ENCODE measurements around the gene SLC24A3. TPM values are rescaled to one million over a fixed set of nuclear protein-coding genes. Genes with fewer than 3 reads are reported as not detected.

Gene SLC24A3
- total and polyA plus RNA-seq, 2 experiments from 2014 or later, result 0.81 to 2.5 TPM

GRCh38 chr20:19275630-19276071, 63.2 kb downstream of the SLC24A3 start:
- Mint-ChIP-seq H3K9me3 (no peaks in the 10 kb centered on the region), H3K4me1 (peaks cover 3% of the 10 kb centered on the region; the same call in 2 of the 3 replicates), H3K27me3 (ENCODE audit: insufficient read depth, low read depth, poor library complexity) (peaks cover 8% of the 10 kb centered on the region), H3K36me3 (ENCODE audit: low read depth) (no peaks in the 10 kb centered on the region), H3K27ac (no peak overlapping the region; the same call in 1 of the 2 replicates), H3K4me3 (no peak overlapping the region)
- no peak overlapping the region for H3K4me2 ChIP-seq
- no peaks in the 10 kb centered on the region for H3K4me1 ChIP-seq (ENCODE audit: insufficient read depth)
- no peak overlapping the region for H2AFZ ChIP-seq
- H3K27ac ChIP-seq (ENCODE audit: low read depth), result no peak overlapping the region
- no peaks in the 10 kb centered on the region for H4K20me1 ChIP-seq (replicated peaks; ENCODE audit: insufficient read depth)
- H3K4me3 ChIP-seq, result no peak overlapping the region
- no peaks in the 10 kb centered on the region for H3K79me2 ChIP-seq (replicated peaks; ENCODE audit: insufficient read depth)
- ATAC-seq, result no peak
- no peak for TF ChIP-seq ZNF462 (CRISPR knock-in tag; IDR thresholded peaks at IDR 0.05)
- no peak for TF ChIP-seq POLR2AphosphoS5 (IDR thresholded peaks at IDR 0.05; ENCODE audit: low read depth)
- no peak for TF ChIP-seq STAT1 (IDR thresholded peaks at IDR 0.05; ENCODE audit: unreplicated experiment)
- no peak for TF ChIP-seq REST (IDR thresholded peaks at IDR 0.05; ENCODE audit: unreplicated experiment)
- TF ChIP-seq CREB1 (CRISPR knock-in tag; IDR thresholded peaks at IDR 0.05; ENCODE audit: low read depth), result no peak
- no peak for TF ChIP-seq EZH2 (IDR thresholded peaks at IDR 0.05; ENCODE audit: low read depth, unreplicated experiment)
- TF ChIP-seq EZH2phosphoT487 (IDR thresholded peaks at IDR 0.05; ENCODE audit: unreplicated experiment), result no peak
- TF ChIP-seq ZNF114 (CRISPR knock-in tag; IDR thresholded peaks at IDR 0.05), result no peak
- TF ChIP-seq ZNF331 (CRISPR knock-in tag; IDR thresholded peaks at IDR 0.05; ENCODE audit: low read depth), result no peak
- no peak for TF ChIP-seq ETS1 (IDR thresholded peaks at IDR 0.05)
- no peak for TF ChIP-seq CTCF (conservative IDR thresholded peaks at IDR 0.05; ENCODE audit: low read depth in 2 of 2)
- no peaks in the 10 kb centered on the region for H3K36me3 ChIP-seq (ENCODE audit: insufficient read depth)
- peaks cover 12% of the 10 kb centered on the region; the same call in 1 of the 2 replicates for H3K9me2 ChIP-seq (ENCODE audit: insufficient read depth)
- no peaks in the 10 kb centered on the region for H3K27me3 ChIP-seq (ENCODE audit: insufficient read depth)
- no peak for DNase-seq (ENCODE audit: low spot score)
- H3F3A ChIP-seq (replicated peaks; ENCODE audit: low read depth), result no peaks in the 10 kb centered on the region
